Measurements from ENCODE around the gene MORC3.
"Not testable (repeated sequence)": the region's sequence is repeated elsewhere in the genome, so short reads cannot be mapped to it uniquely, and the experiment has no call there.

Gene MORC3

GRCh38 chr21:36323032-36323431 is 3.0 kb downstream of the MORC3 start:
- TF ChIP-seq, protein P1, sequence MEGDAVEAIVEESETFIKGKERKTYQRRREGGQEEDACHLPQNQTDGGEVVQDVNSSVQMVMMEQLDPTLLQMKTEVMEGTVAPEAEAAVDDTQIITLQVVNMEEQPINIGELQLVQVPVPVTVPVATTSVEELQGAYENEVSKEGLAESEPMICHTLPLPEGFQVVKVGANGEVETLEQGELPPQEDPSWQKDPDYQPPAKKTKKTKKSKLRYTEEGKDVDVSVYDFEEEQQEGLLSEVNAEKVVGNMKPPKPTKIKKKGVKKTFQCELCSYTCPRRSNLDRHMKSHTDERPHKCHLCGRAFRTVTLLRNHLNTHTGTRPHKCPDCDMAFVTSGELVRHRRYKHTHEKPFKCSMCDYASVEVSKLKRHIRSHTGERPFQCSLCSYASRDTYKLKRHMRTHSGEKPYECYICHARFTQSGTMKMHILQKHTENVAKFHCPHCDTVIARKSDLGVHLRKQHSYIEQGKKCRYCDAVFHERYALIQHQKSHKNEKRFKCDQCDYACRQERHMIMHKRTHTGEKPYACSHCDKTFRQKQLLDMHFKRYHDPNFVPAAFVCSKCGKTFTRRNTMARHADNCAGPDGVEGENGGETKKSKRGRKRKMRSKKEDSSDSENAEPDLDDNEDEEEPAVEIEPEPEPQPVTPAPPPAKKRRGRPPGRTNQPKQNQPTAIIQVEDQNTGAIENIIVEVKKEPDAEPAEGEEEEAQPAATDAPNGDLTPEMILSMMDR (IDR thresholded peaks at IDR 0.05) = no peak
- H3K36me3 ChIP-seq = peaks cover 0 to 20% (median 0%) of the 10 kb centered on the region in 3 donors
- H3K9me3 ChIP-seq = no peaks in the 10 kb centered on the region
- H3K27ac ChIP-seq = peak overlapping the region; percentile 24 to 98
- intact Hi-C loops (cut with DNase I; ENCODE audit: low total_unique reads) = loop anchor here (10.0 kb wide), 1 partner anchor 258 kb away; the partner anchor contains the start of gene SETD4
- no peak for DNase-seq
- no peak overlapping the region for H3K4me3 ChIP-seq
- H3K27me3 ChIP-seq = no peaks in the 10 kb centered on the region
- peaks cover 0 to 57% (median 27%) of the 10 kb centered on the region in 4 donors for H3K4me1 ChIP-seq

GRCh38 chr21:36325373-36326010 is 5.5 kb downstream of the MORC3 start:
- no peak for DNase-seq
- H3K36me3 ChIP-seq = peaks cover 0 to 20% (median 0%) of the 10 kb centered on the region in 3 donors
- H3K27me3 ChIP-seq = no peaks in the 10 kb centered on the region
- H3K9me3 ChIP-seq = no peaks in the 10 kb centered on the region
- TF ChIP-seq, protein P1 (IDR thresholded peaks at IDR 0.05) = no peak
- intact Hi-C loops (cut with DNase I; ENCODE audit: low total_unique reads) = loop anchor here (10.0 kb wide), 1 partner anchor 261 kb away; the partner anchor contains the start of gene SETD4
- peaks cover 0 to 73% (median 41%) of the 10 kb centered on the region in 4 donors for H3K4me1 ChIP-seq
- H3K27ac ChIP-seq = no peak overlapping the region
- H3K4me3 ChIP-seq = no peak overlapping the region

DNA sequence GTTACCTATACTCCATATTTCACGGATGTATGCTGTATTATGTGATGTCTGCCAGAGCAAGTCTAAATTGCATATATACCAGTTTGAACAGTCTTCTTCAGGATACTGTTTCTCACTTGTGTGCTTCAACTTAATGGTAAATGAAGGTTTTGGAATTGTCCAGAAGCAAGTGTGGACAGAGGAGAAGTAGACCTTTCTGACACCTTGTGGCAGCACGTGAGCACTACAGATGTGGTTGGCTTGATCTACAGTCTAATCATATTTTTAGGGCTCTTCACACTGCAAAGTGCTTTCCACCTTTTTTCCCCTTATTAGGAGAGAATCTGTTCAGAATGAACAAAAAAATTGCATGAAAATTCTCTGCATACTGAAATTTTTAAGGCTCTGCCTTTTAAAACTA is 10.9 kb downstream of the MORC3 start:
- H3K4me3 ChIP-seq = no peak overlapping the region
- no peak overlapping the region for H3K27ac ChIP-seq
- H3K4me1 ChIP-seq = peaks cover 0 to 57% (median 24%) of the 10 kb centered on the region in 4 donors
- peaks cover 0 to 29% (median 13%) of the 10 kb centered on the region in 3 donors for H3K36me3 ChIP-seq
- H3K27me3 ChIP-seq = no peaks in the 10 kb centered on the region
- DNase-seq = peak in 1 of 2 donors; percentile 33
- TF ChIP-seq, protein P1 (IDR thresholded peaks at IDR 0.05) = peak; percentile 64 to 67
- H3K9me3 ChIP-seq = no peaks in the 10 kb centered on the region
- intact Hi-C loops (cut with DNase I; ENCODE audit: low total_unique reads) = loop anchor here (5.0 kb wide), 1 partner anchor 189 kb away; no protein-coding TSS in a partner anchor

DNA sequence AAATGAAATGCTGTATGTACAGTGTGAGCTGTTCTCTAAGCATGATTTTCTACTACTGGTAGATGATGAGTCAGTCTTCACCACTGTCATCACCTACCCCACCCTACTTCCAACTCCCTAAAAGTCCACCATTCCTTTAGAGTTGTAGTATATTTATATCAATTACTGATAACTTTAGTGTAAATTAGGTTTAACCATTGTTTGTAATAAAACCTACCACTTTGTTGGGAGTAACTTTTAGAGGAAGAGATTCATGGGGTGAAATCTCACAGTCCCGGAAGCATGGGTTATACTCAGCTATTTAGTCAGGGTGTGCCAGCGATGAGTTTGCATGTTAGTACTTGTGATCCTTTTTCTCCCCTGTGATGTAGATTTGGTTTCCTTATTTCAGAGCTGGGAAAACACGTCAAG is 17.1 kb downstream of the MORC3 start:
- TF ChIP-seq, protein P1 (IDR thresholded peaks at IDR 0.05) = no peak
- H3K9me3 ChIP-seq = no peaks in the 10 kb centered on the region
- H3K27ac ChIP-seq = no peak overlapping the region
- H3K36me3 ChIP-seq = peaks cover 55 to 79% (median 63%) of the 10 kb centered on the region in 3 donors
- H3K4me1 ChIP-seq = peaks cover 0 to 13% (median 2%) of the 10 kb centered on the region in 4 donors
- H3K4me3 ChIP-seq = no peak overlapping the region
- no peak for DNase-seq
- H3K27me3 ChIP-seq = no peaks in the 10 kb centered on the region
- intact Hi-C loops (cut with DNase I; ENCODE audit: low total_unique reads) = no loop called here

DNA sequence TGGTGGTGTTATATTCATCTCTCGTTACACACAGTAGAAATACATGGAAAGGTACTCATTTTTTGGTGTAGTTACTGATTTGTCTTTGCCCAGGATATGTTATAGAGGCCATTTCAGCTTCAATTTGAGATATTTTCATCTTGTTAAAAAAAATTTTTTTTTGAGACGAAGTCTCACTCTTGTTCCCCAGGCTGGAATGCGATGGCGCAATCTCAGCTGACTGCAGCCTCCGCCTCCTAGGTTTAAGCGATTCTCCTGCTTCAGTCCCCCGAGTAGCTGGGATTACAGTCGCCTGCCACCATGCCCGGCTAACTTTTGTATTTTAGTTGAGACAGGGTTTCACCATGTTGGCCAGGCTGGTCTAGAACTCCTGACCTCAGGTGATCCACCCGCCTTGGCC is 19.0 kb downstream of the MORC3 start:
- intact Hi-C loops (cut with DNase I; ENCODE audit: low total_unique reads) = no loop called here
- Histone ChIP-seq H3K4me3 (no peak overlapping the region), H3K36me3 (peaks cover 61 to 93% (median 79%) of the 10 kb centered on the region in 3 donors), H3K27ac (no peak overlapping the region), H3K9me3 (no peaks in the 10 kb centered on the region), H3K4me1 (no peaks in the 10 kb centered on the region), H3K27me3 (no peaks in the 10 kb centered on the region)
- TF ChIP-seq, protein P1 (IDR thresholded peaks at IDR 0.05) = no peak
- no peak for DNase-seq

GRCh38 chr21:36342581-36342980 is 22.6 kb downstream of the MORC3 start:
- H3K27me3 ChIP-seq; H3K27ac ChIP-seq; H3K4me1 ChIP-seq; DNase-seq; intact Hi-C loops (cut with DNase I; ENCODE audit: low total_unique reads); H3K9me3 ChIP-seq; H3K4me3 ChIP-seq: not testable (repeated sequence)
- H3K36me3 ChIP-seq = peaks cover 78 to 97% (median 92%) of the 10 kb centered on the region in 3 donors
